Fibroblast of skin of left biceps (primary cell): Measurements from ENCODE around the gene ENPP6.
"Not testable (repeated sequence)": the region's sequence is repeated elsewhere in the genome, so short reads cannot be mapped to it uniquely, and the experiment has no call there.

Experiments used
- DNase-seq, 2 experiments: peaks; one replicate each; pipeline ENCODE4 v3.0.0-alpha.2; 2013; ENCODE audit warnings: low read depth in 2 of 2

Gene ENPP6

GRCh38 chr4:184235526-184235925, 17.9 kb upstream of the ENPP6 start:
- no peak for DNase-seq

GRCh38 chr4:184234155-184234554, 16.5 kb upstream of the ENPP6 start:
- no peak for DNase-seq

- DNase-seq: no peak
Measured at GRCh38 chr4:184232975-184233374, 15.3 kb upstream of the ENPP6 start.

GRCh38 chr4:184232202-184232601, 14.5 kb upstream of the ENPP6 start:
- no peak for DNase-seq

GRCh38 chr4:184231573-184231972, 13.9 kb upstream of the ENPP6 start:
- DNase-seq: no peak

- no peak for DNase-seq
Measured at GRCh38 chr4:184228056-184228705, 10.5 kb upstream of the ENPP6 start.

GRCh38 chr4:184216515-184216914, 1.2 kb downstream of the ENPP6 start:
- no peak for DNase-seq

GRCh38 chr4:184215709-184216328, 1.9 kb downstream of the ENPP6 start:
- DNase-seq: no peak

GRCh38 chr4:184214931-184215330, 2.7 kb downstream of the ENPP6 start:
- DNase-seq: no peak

GRCh38 chr4:184207734-184208607, 9.7 kb downstream of the ENPP6 start:
- not testable (repeated sequence) for DNase-seq

- no peak for DNase-seq
Measured at GRCh38 chr4:184205243-184205642, 12.4 kb downstream of the ENPP6 start.

- no peak for DNase-seq
Measured at GRCh38 chr4:184203300-184203699, 14.4 kb downstream of the ENPP6 start.

- DNase-seq: no peak
Measured at GRCh38 chr4:184201179-184201578, 16.5 kb downstream of the ENPP6 start.

- DNase-seq: no peak
Measured at GRCh38 chr4:184200296-184200695, 17.4 kb downstream of the ENPP6 start.

- DNase-seq: no peak
Measured at GRCh38 chr4:184199780-184200179, 17.9 kb downstream of the ENPP6 start.

GRCh38 chr4:184198190-184198589, 19.5 kb downstream of the ENPP6 start:
- DNase-seq: no peak

GRCh38 chr4:184197536-184198082, 20.1 kb downstream of the ENPP6 start:
- DNase-seq: no peak

- DNase-seq: no peak
Measured at GRCh38 chr4:184196730-184197385, 20.8 kb downstream of the ENPP6 start.

GRCh38 chr4:184193556-184194525, 23.8 kb downstream of the ENPP6 start:
- DNase-seq: no peak

- DNase-seq: no peak
Measured at GRCh38 chr4:184192933-184193332, 24.7 kb downstream of the ENPP6 start.

- DNase-seq: no peak
Measured at GRCh38 chr4:184191267-184191666, 26.4 kb downstream of the ENPP6 start.
